Measurements from ENCODE around the gene GAS1. TPM values are rescaled to one million over a fixed set of nuclear protein-coding genes. Genes with fewer than 3 reads are reported as not detected.
A peak's percentile ranks its signal among the peaks of the same experiment; 100 is the strongest.

Gene GAS1
- total and polyA plus RNA-seq, 2 experiments from 2014 or later, result 10.7 to 36.0 TPM

- no peaks in the 10 kb centered on the region for H3K36me3 ChIP-seq (ENCODE audit: low read depth)
- H3K79me2 ChIP-seq (ENCODE audit: insufficient read depth), result no peaks in the 10 kb centered on the region
- H4K20me1 ChIP-seq (ENCODE audit: insufficient read depth), result no peaks in the 10 kb centered on the region
- H3K27ac ChIP-seq, result no peak overlapping the region
- peak overlapping the region; percentile 58 for H3K4me3 ChIP-seq
- peak overlapping the region; percentile 63; the same call in 1 of the 2 replicates for H2AFZ ChIP-seq
- 0 out of 2 replicates have a peak, but pooled peaks cover 3% of the 10 kb centered on the region for H3K27me3 ChIP-seq (replicated peaks; ENCODE audit: insufficient read depth)
- H3K4me2 ChIP-seq (ENCODE audit: unreplicated experiment), result peak overlapping the region; percentile 50
- H3K9ac ChIP-seq, result no peak overlapping the region
- 16 to 27% methylated on average over 12 to 19 of the region's 19 CpGs for WGBS, 2 experiments (ENCODE audit: low coverage in 1 of 2, low lambda C conversion rate in 2 of 2, missing lambda C conversion rate in 2 of 2)
- in situ Hi-C loops (cut with MboI), result no loop called here
- TF ChIP-seq EZH2phosphoT487 (IDR thresholded peaks at IDR 0.05; ENCODE audit: insufficient read depth, low read depth) (no peak), EZH2 (IDR thresholded peaks at IDR 0.05; ENCODE audit: insufficient read depth, poor library complexity, severe bottlenecking) (no peak)
- H3K9me3 ChIP-seq (ENCODE audit: low read depth), result no peaks in the 10 kb centered on the region
- peak; percentile 18 for DNase-seq
- no peaks in the 10 kb centered on the region for H3K9me2 ChIP-seq (ENCODE audit: insufficient read depth)
- H3F3A ChIP-seq (ENCODE audit: insufficient read depth), result no peaks in the 10 kb centered on the region
- peaks cover 3% of the 10 kb centered on the region; the same call in 1 of the 2 replicates for H3K4me1 ChIP-seq (ENCODE audit: insufficient read depth)
Observed at GRCh38 chr9:86902991-86903733, 44.1 kb downstream of the GAS1 start.

- Histone ChIP-seq H3K9me3 (ENCODE audit: low read depth) (no peaks in the 10 kb centered on the region), H3K4me1 (ENCODE audit: insufficient read depth) (peaks cover 3% of the 10 kb centered on the region; the same call in 1 of the 2 replicates), H3F3A (ENCODE audit: insufficient read depth) (no peaks in the 10 kb centered on the region), H3K79me2 (ENCODE audit: insufficient read depth) (no peaks in the 10 kb centered on the region), H3K27ac (no peak overlapping the region), H3K27me3 (replicated peaks; ENCODE audit: insufficient read depth) (0 out of 2 replicates have a peak, but pooled peaks cover 3% of the 10 kb centered on the region), H4K20me1 (ENCODE audit: insufficient read depth) (no peaks in the 10 kb centered on the region), H3K9ac (no peak overlapping the region), H3K9me2 (ENCODE audit: insufficient read depth) (no peaks in the 10 kb centered on the region), H3K4me2 (ENCODE audit: unreplicated experiment) (peak overlapping the region; percentile 50), H2AFZ (peak overlapping the region; percentile 63; the same call in 1 of the 2 replicates), H3K36me3 (ENCODE audit: low read depth) (no peaks in the 10 kb centered on the region), H3K4me3 (peak overlapping the region; percentile 58)
- in situ Hi-C loops (cut with MboI), result no loop called here
- DNase-seq, result no peak
- TF ChIP-seq EZH2phosphoT487 (IDR thresholded peaks at IDR 0.05; ENCODE audit: insufficient read depth, low read depth) (no peak), EZH2 (IDR thresholded peaks at IDR 0.05; ENCODE audit: insufficient read depth, poor library complexity, severe bottlenecking) (no peak)
- 37 to 52% methylated on average over 15 to 21 of the region's 21 CpGs for WGBS, 2 experiments (ENCODE audit: low coverage in 1 of 2, low lambda C conversion rate in 2 of 2, missing lambda C conversion rate in 2 of 2)
Observed at GRCh38 chr9:86902586-86902985, 44.7 kb downstream of the GAS1 start.

- in situ Hi-C loops (cut with MboI), result no loop called here
- H3K27me3 ChIP-seq (replicated peaks; ENCODE audit: insufficient read depth), result 0 out of 2 replicates have a peak, but pooled peaks cover 3% of the 10 kb centered on the region
- 58 to 67% methylated on average over 8 of the region's 8 CpGs for WGBS, 2 experiments (ENCODE audit: low coverage in 1 of 2, low lambda C conversion rate in 2 of 2, missing lambda C conversion rate in 2 of 2)
- no peaks in the 10 kb centered on the region for H3K36me3 ChIP-seq (ENCODE audit: low read depth)
- no peak overlapping the region for H3K9ac ChIP-seq
- no peak for DNase-seq
- H3F3A ChIP-seq (ENCODE audit: insufficient read depth), result no peaks in the 10 kb centered on the region
- H3K9me3 ChIP-seq (ENCODE audit: low read depth), result no peaks in the 10 kb centered on the region
- no peak overlapping the region for H3K27ac ChIP-seq
- no peaks in the 10 kb centered on the region for H3K79me2 ChIP-seq (ENCODE audit: insufficient read depth)
- no peak overlapping the region for H3K4me2 ChIP-seq (ENCODE audit: unreplicated experiment)
- H4K20me1 ChIP-seq (ENCODE audit: insufficient read depth), result no peaks in the 10 kb centered on the region
- 0 out of 2 replicates have a peak overlapping the region, but pooled peaks have one; percentile 63 for H2AFZ ChIP-seq
- no peak for TF ChIP-seq EZH2 (IDR thresholded peaks at IDR 0.05; ENCODE audit: insufficient read depth, poor library complexity, severe bottlenecking)
- no peak for TF ChIP-seq EZH2phosphoT487 (IDR thresholded peaks at IDR 0.05; ENCODE audit: insufficient read depth, low read depth)
- H3K4me3 ChIP-seq, result no peak overlapping the region
- no peaks in the 10 kb centered on the region for H3K4me1 ChIP-seq (ENCODE audit: insufficient read depth)
- no peaks in the 10 kb centered on the region for H3K9me2 ChIP-seq (ENCODE audit: insufficient read depth)
Observed at GRCh38 chr9:86902176-86902575, 45.1 kb downstream of the GAS1 start.

- Histone ChIP-seq H3K9me2 (ENCODE audit: insufficient read depth) (no peaks in the 10 kb centered on the region), H3K79me2 (ENCODE audit: insufficient read depth) (no peaks in the 10 kb centered on the region), H3K9ac (no peak overlapping the region), H4K20me1 (ENCODE audit: insufficient read depth) (no peaks in the 10 kb centered on the region), H3K27me3 (replicated peaks; ENCODE audit: insufficient read depth) (0 out of 2 replicates have a peak, but pooled peaks cover 3% of the 10 kb centered on the region), H3K4me3 (no peak overlapping the region), H3K36me3 (ENCODE audit: low read depth) (no peaks in the 10 kb centered on the region), H3K4me2 (ENCODE audit: unreplicated experiment) (no peak overlapping the region), H3K27ac (no peak overlapping the region), H3F3A (ENCODE audit: insufficient read depth) (no peaks in the 10 kb centered on the region), H2AFZ (no peak overlapping the region), H3K4me1 (ENCODE audit: insufficient read depth) (no peaks in the 10 kb centered on the region), H3K9me3 (ENCODE audit: low read depth) (no peaks in the 10 kb centered on the region)
- no peak for DNase-seq
- in situ Hi-C loops (cut with MboI), result no loop called here
- 83 to 86% methylated on average over 3 of the region's 3 CpGs for WGBS, 2 experiments (ENCODE audit: low coverage in 1 of 2, low lambda C conversion rate in 2 of 2, missing lambda C conversion rate in 2 of 2)
- TF ChIP-seq EZH2 (IDR thresholded peaks at IDR 0.05; ENCODE audit: insufficient read depth, poor library complexity, severe bottlenecking) (no peak), EZH2phosphoT487 (IDR thresholded peaks at IDR 0.05; ENCODE audit: insufficient read depth, low read depth) (no peak)
Observed at GRCh38 chr9:86901511-86901910, 45.8 kb downstream of the GAS1 start.
